ENCODE measurements around the gene UNCX. TPM values are rescaled to one million over a fixed set of nuclear protein-coding genes. Genes with fewer than 3 reads are reported as not detected.

The UNCX gene
- total RNA-seq, 2 donors from 2014 or later: not detected

- Histone ChIP-seq H3K36me3 (no peaks in the 10 kb centered on the region), H3K27ac (no peak overlapping the region), H3K9me3 (no peaks in the 10 kb centered on the region), H3K9ac (ENCODE audit: low read depth in 2 of 2, low read length in 2 of 2) (no peak overlapping the region), H3K4me1 (no peaks in the 10 kb centered on the region), H3K4me3 (no peak overlapping the region), H3K27me3 (peaks cover 22% of the 10 kb centered on the region)
- DNase-seq: no peak
- TF ChIP-seq CTCF (IDR thresholded peaks at IDR 0.05): no peak
- intact Hi-C loops (cut with DNase I): no loop called here
These were observed 18.2 kb upstream of the UNCX start for GRCh38 chr7:1214516-1214915.

GRCh38 chr7:1218541-1219165 lies 14.0 kb upstream of the UNCX start:
- peaks cover 8% of the 10 kb centered on the region for H3K27me3 ChIP-seq
- no peak overlapping the region for H3K27ac ChIP-seq
- H3K9ac ChIP-seq (ENCODE audit: low read depth in 2 of 2, low read length in 2 of 2): no peak overlapping the region
- intact Hi-C loops (cut with DNase I): no loop called here
- no peaks in the 10 kb centered on the region for H3K36me3 ChIP-seq
- no peak for TF ChIP-seq CTCF (IDR thresholded peaks at IDR 0.05)
- no peak overlapping the region for H3K4me3 ChIP-seq
- H3K4me1 ChIP-seq: no peaks in the 10 kb centered on the region
- no peak for DNase-seq
- no peaks in the 10 kb centered on the region for H3K9me3 ChIP-seq

GRCh38 chr7:1219498-1219897 lies 13.2 kb upstream of the UNCX start:
- Histone ChIP-seq H3K9me3 (no peaks in the 10 kb centered on the region), H3K9ac (ENCODE audit: low read depth in 2 of 2, low read length in 2 of 2) (no peak overlapping the region), H3K4me1 (no peaks in the 10 kb centered on the region), H3K4me3 (no peak overlapping the region), H3K36me3 (no peaks in the 10 kb centered on the region), H3K27ac (no peak overlapping the region), H3K27me3 (peaks cover 17% of the 10 kb centered on the region)
- TF ChIP-seq CTCF (IDR thresholded peaks at IDR 0.05): no peak
- intact Hi-C loops (cut with DNase I): no loop called here
- no peak for DNase-seq

GRCh38 chr7:1220000-1220726 lies 12.5 kb upstream of the UNCX start:
- no peaks in the 10 kb centered on the region for H3K4me1 ChIP-seq
- H3K9me3 ChIP-seq: no peaks in the 10 kb centered on the region
- no peak overlapping the region for H3K27ac ChIP-seq
- intact Hi-C loops (cut with DNase I): no loop called here
- H3K9ac ChIP-seq (ENCODE audit: low read depth in 2 of 2, low read length in 2 of 2): no peak overlapping the region
- no peak for DNase-seq
- H3K4me3 ChIP-seq: no peak overlapping the region
- no peak for TF ChIP-seq CTCF (IDR thresholded peaks at IDR 0.05)
- peaks cover 21% of the 10 kb centered on the region for H3K27me3 ChIP-seq
- no peaks in the 10 kb centered on the region for H3K36me3 ChIP-seq

GRCh38 chr7:1220977-1221745 lies 11.5 kb upstream of the UNCX start:
- TF ChIP-seq CTCF (IDR thresholded peaks at IDR 0.05): no peak
- Histone ChIP-seq H3K27me3 (peaks cover 31% of the 10 kb centered on the region), H3K4me1 (no peaks in the 10 kb centered on the region), H3K9ac (ENCODE audit: low read depth in 2 of 2, low read length in 2 of 2) (no peak overlapping the region), H3K4me3 (no peak overlapping the region), H3K27ac (no peak overlapping the region), H3K36me3 (no peaks in the 10 kb centered on the region), H3K9me3 (no peaks in the 10 kb centered on the region)
- no peak for DNase-seq
- intact Hi-C loops (cut with DNase I): no loop called here
